HG03460 (cell line): ENCODE data around the gene MYH11.

ENCODE experiments used
- ATAC-seq: cut with Tn5 transposase; IDR thresholded peaks from one replicate; pipeline ENCODE4 v1.9.1; 2021; ENCODE audit not compliant: unreplicated experiment

The MYH11 gene

GRCh38 chr16:15779664-15780351 lies 77.0 kb downstream of the MYH11 start:
- ATAC-seq = no peak

GRCh38 chr16:15778999-15779614 lies 77.7 kb downstream of the MYH11 start:
- no peak for ATAC-seq

- no peak for ATAC-seq
Observed at GRCh38 chr16:15778204-15778743, 78.6 kb downstream of the MYH11 start.

- ATAC-seq = no peak
Observed at GRCh38 chr16:15777533-15778203, 79.2 kb downstream of the MYH11 start.

GRCh38 chr16:15776572-15776971 lies 80.3 kb downstream of the MYH11 start:
- ATAC-seq = no peak

- no peak for ATAC-seq
Observed at GRCh38 chr16:15775663-15776304, 81.0 kb downstream of the MYH11 start.

GRCh38 chr16:15775209-15775608 lies 81.6 kb downstream of the MYH11 start:
- no peak for ATAC-seq

GRCh38 chr16:15773968-15774367 lies 82.9 kb downstream of the MYH11 start:
- no peak for ATAC-seq

GRCh38 chr16:15772579-15773293 lies 84.1 kb downstream of the MYH11 start:
- no peak for ATAC-seq

GRCh38 chr16:15771694-15772093 lies 85.1 kb downstream of the MYH11 start:
- no peak for ATAC-seq

- ATAC-seq = no peak
Observed at GRCh38 chr16:15770512-15770911, 86.3 kb downstream of the MYH11 start.

- no peak for ATAC-seq
Observed at GRCh38 chr16:15770107-15770506, 86.7 kb downstream of the MYH11 start.

GRCh38 chr16:15769239-15769638 lies 87.6 kb downstream of the MYH11 start:
- no peak for ATAC-seq

GRCh38 chr16:15768201-15768600 lies 88.6 kb downstream of the MYH11 start:
- ATAC-seq = no peak

- no peak for ATAC-seq
Observed at GRCh38 chr16:15766918-15767317, 89.9 kb downstream of the MYH11 start.

GRCh38 chr16:15765880-15766279 lies 90.9 kb downstream of the MYH11 start:
- ATAC-seq = peak; percentile 89

- ATAC-seq = no peak
Observed at GRCh38 chr16:15765116-15765515, 91.7 kb downstream of the MYH11 start.

- no peak for ATAC-seq
Observed at GRCh38 chr16:15764112-15764511, 92.7 kb downstream of the MYH11 start.

GRCh38 chr16:15760129-15760528 lies 96.7 kb downstream of the MYH11 start:
- ATAC-seq = no peak

GRCh38 chr16:15759070-15759469 lies 97.8 kb downstream of the MYH11 start:
- ATAC-seq = no peak
